ENCODE results near the gene FCER1G.
"Not testable (repeated sequence)": the region's sequence is repeated elsewhere in the genome, so short reads cannot be mapped to it uniquely, and the experiment has no call there.

The FCER1G gene

DNA sequence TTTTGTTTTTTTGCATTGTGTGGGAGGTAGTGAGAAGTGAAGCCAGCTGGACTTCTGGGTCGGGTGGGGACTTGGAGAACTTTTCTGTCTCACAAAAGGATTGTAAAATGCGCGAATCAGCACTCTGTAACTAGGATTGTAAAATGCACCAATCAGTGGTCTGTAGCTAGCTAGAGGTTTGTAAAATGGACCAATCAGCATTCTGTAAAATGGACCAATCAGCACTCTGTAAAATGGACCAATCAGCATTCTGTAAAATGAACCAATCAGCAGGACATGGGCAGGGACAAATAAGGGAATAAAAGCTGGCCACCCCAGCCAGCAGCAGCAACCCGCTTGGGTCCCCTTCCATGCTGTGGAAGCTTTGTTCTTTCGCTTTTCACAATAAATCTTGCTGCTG is 35.0 kb downstream of the FCER1G start:
- not testable (repeated sequence) for H3K4me3 Mint-ChIP-seq

DNA sequence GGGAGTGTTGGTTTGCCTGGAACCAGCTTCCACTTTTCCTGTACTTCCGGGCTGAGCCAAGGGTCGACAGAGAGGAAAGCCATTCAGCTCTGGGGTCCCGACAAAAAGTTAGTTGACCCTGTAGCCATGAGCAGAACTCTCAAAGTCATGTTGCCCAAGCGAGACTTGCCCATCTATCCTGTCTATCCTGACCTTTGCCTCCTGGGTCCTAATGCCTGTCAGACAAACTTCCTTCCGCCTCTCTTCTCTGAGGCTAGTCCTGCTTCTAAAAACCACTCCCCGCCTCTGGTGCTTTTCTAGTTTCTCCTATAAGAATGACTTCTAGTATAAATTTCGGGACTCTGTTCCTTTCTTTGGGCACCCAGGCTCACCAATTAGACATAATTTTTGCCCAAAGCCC is 35.7 kb downstream of the FCER1G start:
- H3K27ac Mint-ChIP-seq, result no peak overlapping the region
- H3K27me3 Mint-ChIP-seq (ENCODE audit: low read depth), result peaks cover 2% of the 10 kb centered on the region
- H3K4me1 Mint-ChIP-seq (ENCODE audit: low read depth), result no peaks in the 10 kb centered on the region
- no peaks in the 10 kb centered on the region for H3K36me3 Mint-ChIP-seq (ENCODE audit: low read depth)
- no peak overlapping the region for H3K4me3 Mint-ChIP-seq
- no peak for DNase-seq (ENCODE audit: low spot score)
- H3K9me3 Mint-ChIP-seq, result peaks cover 5% of the 10 kb centered on the region

More for the DNA sequence above, 35.0 kb downstream of the FCER1G start:
- H3K4me1 Mint-ChIP-seq (ENCODE audit: low read depth); DNase-seq (ENCODE audit: low spot score); H3K27me3 Mint-ChIP-seq (ENCODE audit: low read depth); H3K36me3 Mint-ChIP-seq (ENCODE audit: low read depth); H3K27ac Mint-ChIP-seq; H3K9me3 Mint-ChIP-seq: not testable (repeated sequence)

DNA sequence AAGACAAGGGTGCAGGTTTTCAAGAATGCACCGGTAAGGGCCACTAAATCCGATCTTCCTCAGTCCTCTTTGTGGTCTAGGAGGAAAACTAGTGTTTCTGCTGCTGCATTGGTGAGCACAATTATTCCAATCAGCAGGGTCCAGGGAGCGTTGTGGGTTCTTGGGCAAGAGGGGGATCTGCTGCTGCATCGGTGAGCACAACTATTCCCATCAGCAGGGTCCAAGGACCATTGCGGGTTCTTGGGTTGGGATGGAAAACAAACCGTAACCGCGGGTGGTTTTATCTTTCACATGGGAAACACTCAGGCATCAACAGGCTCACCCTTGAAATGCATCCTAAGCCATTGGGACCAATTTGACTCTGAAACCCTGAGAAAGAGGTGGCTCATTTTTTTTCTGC is 36.5 kb downstream of the FCER1G start:
- H3K36me3 Mint-ChIP-seq (ENCODE audit: low read depth), result peaks cover 1% of the 10 kb centered on the region
- DNase-seq (ENCODE audit: low spot score), result no peak
- H3K9me3 Mint-ChIP-seq, result peaks cover 12% of the 10 kb centered on the region
- H3K27me3 Mint-ChIP-seq (ENCODE audit: low read depth), result peaks cover 2% of the 10 kb centered on the region
- no peaks in the 10 kb centered on the region for H3K4me1 Mint-ChIP-seq (ENCODE audit: low read depth)
- no peak overlapping the region for H3K27ac Mint-ChIP-seq
- H3K4me3 Mint-ChIP-seq, result no peak overlapping the region

DNA sequence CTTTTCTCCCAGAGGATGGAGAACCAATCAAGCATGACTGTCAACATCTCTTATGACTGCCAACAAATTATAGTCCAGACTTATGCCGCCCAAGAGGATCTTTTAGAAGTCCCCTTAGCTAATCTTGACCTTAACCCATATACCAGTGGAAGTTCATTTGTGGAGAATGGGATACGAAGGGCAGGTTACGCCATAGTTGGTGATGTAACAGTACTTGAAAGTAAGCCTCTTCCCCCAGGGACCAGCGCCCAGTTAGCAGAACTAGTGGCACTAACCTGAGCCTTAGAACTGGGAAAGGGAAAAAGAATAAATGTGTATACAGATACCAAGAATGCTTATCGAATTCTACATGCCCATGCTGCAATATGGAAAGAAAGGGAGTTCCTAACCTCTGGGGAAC is 40.2 kb downstream of the FCER1G start:
- H3K4me3 Mint-ChIP-seq; H3K36me3 Mint-ChIP-seq (ENCODE audit: low read depth); H3K27ac Mint-ChIP-seq; DNase-seq (ENCODE audit: low spot score); H3K4me1 Mint-ChIP-seq (ENCODE audit: low read depth): not testable (repeated sequence)
- Mint-ChIP-seq H3K9me3 (peaks cover 26% of the 10 kb centered on the region), H3K27me3 (ENCODE audit: low read depth) (peaks cover 31% of the 10 kb centered on the region)

DNA sequence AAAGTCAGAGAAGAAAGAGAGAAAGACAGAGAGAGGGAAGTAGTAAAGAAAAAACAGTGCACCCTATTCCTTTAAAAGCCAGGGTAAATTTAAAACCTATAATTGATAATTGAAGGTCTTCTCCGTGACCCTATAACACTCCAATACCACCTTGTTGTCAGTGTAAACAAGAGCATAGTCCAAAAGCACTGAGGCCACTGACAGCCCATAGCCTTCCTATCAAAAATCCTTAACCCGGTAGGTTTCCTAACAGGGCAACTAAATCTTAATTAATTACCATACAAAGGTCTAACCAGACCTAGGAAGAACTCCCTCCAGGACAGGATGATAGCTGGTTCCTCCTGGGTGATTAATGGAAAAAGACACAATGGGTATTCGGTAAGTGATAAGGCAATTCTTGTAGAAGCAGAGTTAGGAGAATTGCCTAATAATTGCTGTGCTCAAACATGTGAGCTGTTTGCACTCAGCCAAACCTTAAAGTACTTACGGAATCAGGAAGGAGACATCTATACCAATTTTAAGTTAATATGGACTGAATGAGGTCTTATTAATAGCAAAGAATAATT is 40.9 kb downstream of the FCER1G start:
- not testable (repeated sequence) for H3K4me3 Mint-ChIP-seq; H3K36me3 Mint-ChIP-seq (ENCODE audit: low read depth); H3K4me1 Mint-ChIP-seq (ENCODE audit: low read depth); DNase-seq (ENCODE audit: low spot score); H3K27ac Mint-ChIP-seq
- H3K9me3 Mint-ChIP-seq, result peaks cover 26% of the 10 kb centered on the region
- H3K27me3 Mint-ChIP-seq (ENCODE audit: low read depth), result peaks cover 38% of the 10 kb centered on the region

DNA sequence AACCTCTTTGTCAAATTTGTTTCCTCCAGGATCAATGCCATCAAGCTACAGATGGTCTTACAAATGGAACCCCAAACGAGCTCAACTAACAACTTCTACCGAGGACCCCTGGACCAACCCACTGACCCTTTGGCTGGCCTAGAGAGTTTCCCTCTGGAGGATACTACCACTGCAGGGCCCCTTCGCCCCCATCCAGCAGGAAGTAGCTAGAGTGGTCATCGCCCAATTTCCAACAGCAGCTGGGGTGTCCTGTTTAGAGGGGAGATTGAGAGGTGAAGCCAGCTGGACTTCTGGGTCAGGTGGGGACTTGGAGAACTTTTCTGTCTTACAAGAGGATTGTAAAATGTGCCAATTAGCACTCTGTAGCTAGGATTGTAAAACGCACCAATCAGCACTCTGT is 42.0 kb downstream of the FCER1G start:
- not testable (repeated sequence) for H3K27ac Mint-ChIP-seq; H3K36me3 Mint-ChIP-seq (ENCODE audit: low read depth); H3K4me1 Mint-ChIP-seq (ENCODE audit: low read depth); H3K4me3 Mint-ChIP-seq; DNase-seq (ENCODE audit: low spot score)
- Mint-ChIP-seq H3K9me3 (peaks cover 26% of the 10 kb centered on the region), H3K27me3 (ENCODE audit: low read depth) (peaks cover 46% of the 10 kb centered on the region)

DNA sequence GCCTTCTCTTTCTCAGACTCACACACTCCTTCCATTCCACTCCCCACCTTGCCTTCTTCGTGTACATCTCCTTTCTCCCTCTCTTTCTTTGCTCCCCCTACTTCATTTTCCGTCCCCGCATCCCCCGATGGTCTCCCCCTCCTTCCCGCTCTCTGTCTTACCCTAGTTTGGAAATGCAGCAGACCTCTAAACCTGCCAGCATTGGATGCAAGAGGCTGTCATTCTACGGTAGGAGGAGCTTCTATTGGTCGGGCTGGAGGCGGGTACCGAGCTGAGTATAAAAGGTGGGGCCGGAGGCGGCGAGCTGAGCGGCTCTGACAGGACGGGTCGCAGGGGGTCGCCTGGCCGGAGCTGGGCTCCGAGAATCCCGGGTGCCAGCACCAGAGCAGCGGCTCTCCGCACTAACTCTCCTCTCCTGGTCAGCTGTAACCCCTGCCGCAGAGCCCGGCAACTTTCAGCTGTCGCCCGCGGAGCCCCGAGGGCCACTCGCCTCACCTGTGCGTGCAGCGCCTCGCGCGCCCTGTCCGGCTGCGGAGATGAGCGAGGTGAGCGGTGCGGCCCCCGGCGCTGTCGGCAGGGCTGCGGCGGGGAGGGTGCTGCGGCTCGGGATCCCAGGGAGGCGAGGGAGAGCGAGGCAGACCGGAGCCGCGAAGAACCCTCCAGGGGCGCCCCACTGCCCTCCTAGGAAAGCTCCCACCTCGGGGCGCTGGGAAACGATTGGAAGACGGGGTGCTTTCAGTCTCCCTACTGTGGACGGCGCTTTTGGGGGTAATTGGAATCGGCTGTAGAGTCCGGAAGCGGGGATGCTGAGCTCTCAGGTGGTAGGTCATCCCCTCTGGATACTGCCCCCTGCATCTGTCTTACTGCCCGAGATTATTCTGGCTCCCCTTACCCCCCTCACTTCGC is 43.6 kb downstream of the FCER1G start, which contains the start of gene PCP4L1:
PCP4L1 (plus strand) TSS at position 307 of the 906 bp plus-strand sequence; CDS start at position 537, 230 bp downstream.
- H3K27ac Mint-ChIP-seq, result no peak within 1 kb of the TSS
- H3K36me3 Mint-ChIP-seq (ENCODE audit: low read depth), result peaks cover 5% of the 10 kb centered on the region
- peaks cover 49% of the 10 kb centered on the region for H3K27me3 Mint-ChIP-seq (ENCODE audit: low read depth)
- peak within 1 kb of the TSS; percentile 67 for H3K4me3 Mint-ChIP-seq
- peaks cover 6% of the 10 kb centered on the region for H3K4me1 Mint-ChIP-seq (ENCODE audit: low read depth)
- peak; percentile 17 for DNase-seq (ENCODE audit: low spot score)
- H3K9me3 Mint-ChIP-seq, result peaks cover 26% of the 10 kb centered on the region

DNA sequence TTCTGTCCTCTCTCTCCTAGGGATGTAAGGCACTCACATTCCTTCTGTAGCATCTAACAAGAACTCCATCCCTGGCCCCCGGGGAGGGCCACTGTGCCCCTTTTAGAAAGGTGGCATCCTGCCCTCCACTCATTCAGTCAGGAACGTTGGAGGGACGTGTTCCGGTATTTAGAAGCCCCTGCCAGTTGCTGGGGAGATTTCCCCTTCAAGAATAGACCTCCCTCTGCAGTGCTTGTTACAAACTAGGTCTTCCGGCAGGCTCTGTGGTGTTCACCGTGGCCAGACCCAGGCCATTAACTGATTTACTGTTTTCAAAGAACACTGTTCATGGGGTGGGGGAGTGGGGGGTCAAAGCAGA is 44.2 kb downstream of the FCER1G start:
- Mint-ChIP-seq H3K27ac (no peak overlapping the region), H3K27me3 (ENCODE audit: low read depth) (peaks cover 49% of the 10 kb centered on the region), H3K4me1 (ENCODE audit: low read depth) (peaks cover 6% of the 10 kb centered on the region), H3K4me3 (peak overlapping the region; percentile 67), H3K9me3 (peaks cover 26% of the 10 kb centered on the region), H3K36me3 (ENCODE audit: low read depth) (peaks cover 5% of the 10 kb centered on the region)
- no peak for DNase-seq (ENCODE audit: low spot score)

DNA sequence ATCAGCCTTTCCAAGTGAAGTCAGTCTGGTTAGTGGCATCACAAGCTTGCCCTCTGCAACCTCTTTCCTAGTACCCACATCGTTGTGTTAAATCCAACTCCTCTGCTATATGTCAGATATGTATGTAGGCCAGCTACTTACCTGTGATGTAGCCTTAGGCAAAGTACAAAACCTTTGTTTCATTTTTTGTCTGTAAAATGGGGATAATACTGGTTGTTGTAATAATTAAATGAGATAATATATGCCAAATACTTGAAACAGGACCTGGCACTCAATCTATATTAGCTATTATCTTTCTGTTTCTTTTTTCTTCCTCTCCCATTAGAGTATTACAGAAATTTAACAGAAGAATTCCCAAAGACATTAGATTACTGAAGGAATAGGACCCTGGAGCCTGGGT is 44.7 kb downstream of the FCER1G start:
- DNase-seq (ENCODE audit: low spot score), result no peak
- Mint-ChIP-seq H3K27ac (no peak overlapping the region), H3K4me3 (no peak overlapping the region), H3K9me3 (peaks cover 26% of the 10 kb centered on the region), H3K4me1 (ENCODE audit: low read depth) (peaks cover 6% of the 10 kb centered on the region), H3K36me3 (ENCODE audit: low read depth) (peaks cover 5% of the 10 kb centered on the region), H3K27me3 (ENCODE audit: low read depth) (peaks cover 49% of the 10 kb centered on the region)

DNA sequence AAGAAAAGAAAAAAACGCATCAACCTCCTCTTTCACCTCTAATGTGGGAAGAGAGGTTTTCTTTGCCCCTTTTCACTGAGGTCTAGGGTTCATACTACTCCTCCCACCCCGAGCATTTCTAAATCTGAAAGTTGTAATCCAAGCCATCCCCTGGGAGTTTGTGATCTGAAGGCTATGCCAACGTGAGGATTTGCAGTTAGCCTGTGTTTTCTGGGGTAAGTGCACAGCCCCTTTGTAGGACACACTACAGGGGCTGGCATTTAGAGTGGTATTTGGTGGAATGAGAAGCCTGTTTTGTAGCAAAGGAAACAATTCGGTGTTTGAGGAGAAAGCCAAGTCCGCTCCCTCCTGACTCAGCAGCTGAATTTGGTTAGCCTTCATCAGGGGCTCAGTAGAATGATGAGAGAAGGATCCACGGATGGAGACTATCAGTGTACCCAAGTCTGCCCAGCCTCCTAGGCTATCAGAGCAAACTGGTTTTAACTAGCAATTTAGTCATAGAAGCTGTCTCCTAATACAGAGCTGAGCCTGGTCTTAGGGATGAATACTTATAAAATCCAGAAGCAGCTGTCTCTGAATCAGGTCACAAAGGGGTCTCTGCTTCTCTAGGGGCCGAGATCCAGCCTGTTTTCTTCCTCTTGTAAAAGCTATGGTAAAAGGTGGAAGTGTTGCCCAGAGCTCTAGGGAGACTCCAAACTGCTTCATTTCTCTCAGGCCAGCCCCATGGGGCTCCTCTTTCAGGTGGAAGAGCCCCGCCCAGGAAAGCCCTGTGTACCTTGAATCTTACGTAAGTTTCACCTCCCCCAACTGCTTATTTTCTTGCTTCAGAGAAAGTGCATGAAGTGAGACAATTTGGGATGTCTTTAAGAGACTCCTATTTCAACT is 45.5 kb downstream of the FCER1G start:
- no peak overlapping the region for H3K27ac Mint-ChIP-seq
- H3K27me3 Mint-ChIP-seq (ENCODE audit: low read depth), result peaks cover 49% of the 10 kb centered on the region
- peaks cover 5% of the 10 kb centered on the region for H3K36me3 Mint-ChIP-seq (ENCODE audit: low read depth)
- DNase-seq (ENCODE audit: low spot score), result no peak
- H3K9me3 Mint-ChIP-seq, result peaks cover 23% of the 10 kb centered on the region
- no peak overlapping the region for H3K4me3 Mint-ChIP-seq
- peaks cover 6% of the 10 kb centered on the region for H3K4me1 Mint-ChIP-seq (ENCODE audit: low read depth)

DNA sequence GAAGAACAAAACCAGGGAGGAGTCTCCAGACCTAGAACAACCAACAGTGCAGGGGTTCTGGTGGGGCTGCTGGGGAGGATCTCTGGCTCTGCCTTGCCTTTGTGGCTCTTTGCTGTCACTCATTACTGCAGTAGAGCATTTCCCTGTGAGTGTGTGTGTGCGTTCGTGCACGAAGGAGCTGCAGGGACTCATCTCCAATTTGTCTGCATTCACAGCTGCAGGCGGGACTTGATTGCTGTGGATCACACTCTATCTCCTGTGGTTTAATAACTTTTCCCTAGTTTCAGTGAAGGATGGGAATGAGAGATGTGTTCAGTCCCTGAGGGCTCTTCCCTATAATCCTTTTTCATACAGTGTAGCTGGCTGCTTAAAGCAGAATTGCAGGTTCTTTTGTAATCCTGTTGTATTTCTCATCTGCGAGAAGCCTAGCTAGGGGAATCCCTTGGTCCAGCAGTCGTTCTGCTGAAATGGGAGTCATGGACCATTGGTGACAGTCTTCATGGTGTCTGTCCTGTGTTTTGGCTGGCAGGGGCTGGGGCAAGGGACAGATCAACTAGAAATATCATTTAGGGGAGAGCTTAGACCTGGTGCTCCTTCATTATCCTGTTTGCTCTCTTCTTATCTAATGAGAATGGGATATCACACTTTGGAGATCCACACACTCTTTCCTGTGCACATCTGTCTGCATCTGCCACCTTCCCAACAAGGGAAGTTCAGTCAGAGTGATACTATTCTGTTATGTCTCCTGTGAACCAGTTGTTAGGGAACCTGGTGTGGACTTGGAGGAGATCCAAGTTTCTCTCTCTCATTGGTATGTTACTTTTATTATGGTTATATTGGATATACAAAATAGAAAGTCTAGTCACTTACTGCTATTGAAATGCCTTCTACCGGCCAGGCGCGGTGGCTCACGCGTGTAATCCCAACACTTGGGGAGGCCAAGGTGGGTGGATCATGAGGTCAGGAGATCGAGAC is 46.5 kb downstream of the FCER1G start:
- no peak overlapping the region for H3K27ac Mint-ChIP-seq
- peaks cover 4% of the 10 kb centered on the region for H3K36me3 Mint-ChIP-seq (ENCODE audit: low read depth)
- H3K4me3 Mint-ChIP-seq, result no peak overlapping the region
- H3K4me1 Mint-ChIP-seq (ENCODE audit: low read depth), result peaks cover 6% of the 10 kb centered on the region
- H3K27me3 Mint-ChIP-seq (ENCODE audit: low read depth), result peaks cover 49% of the 10 kb centered on the region
- H3K9me3 Mint-ChIP-seq, result peaks cover 14% of the 10 kb centered on the region
- no peak for DNase-seq (ENCODE audit: low spot score)

DNA sequence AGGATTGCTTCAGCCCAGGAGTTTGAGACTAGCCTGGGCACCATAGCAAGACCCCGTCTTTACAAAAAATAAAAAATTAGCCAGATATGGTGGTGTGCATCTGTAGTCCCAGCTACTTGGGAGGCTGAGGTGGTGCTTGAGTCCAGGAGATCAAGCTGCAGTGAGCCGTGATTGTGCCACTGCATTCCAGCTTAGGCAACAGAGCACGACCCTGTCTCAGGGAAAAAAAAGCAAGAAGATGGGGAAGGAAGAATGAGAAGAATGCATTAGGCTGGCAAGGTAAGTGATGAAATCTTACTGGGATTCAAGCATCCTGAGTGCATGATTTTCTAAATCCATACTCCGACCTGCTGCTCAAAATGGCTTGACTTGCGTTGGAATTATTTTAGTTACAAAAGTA is 50.2 kb downstream of the FCER1G start:
- no peaks in the 10 kb centered on the region for H3K36me3 Mint-ChIP-seq (ENCODE audit: low read depth)
- H3K9me3 Mint-ChIP-seq, result no peaks in the 10 kb centered on the region
- H3K4me3 Mint-ChIP-seq, result no peak overlapping the region
- DNase-seq (ENCODE audit: low spot score), result no peak
- H3K4me1 Mint-ChIP-seq (ENCODE audit: low read depth), result peaks cover 3% of the 10 kb centered on the region
- H3K27me3 Mint-ChIP-seq (ENCODE audit: low read depth), result peaks cover 23% of the 10 kb centered on the region
- no peak overlapping the region for H3K27ac Mint-ChIP-seq

DNA sequence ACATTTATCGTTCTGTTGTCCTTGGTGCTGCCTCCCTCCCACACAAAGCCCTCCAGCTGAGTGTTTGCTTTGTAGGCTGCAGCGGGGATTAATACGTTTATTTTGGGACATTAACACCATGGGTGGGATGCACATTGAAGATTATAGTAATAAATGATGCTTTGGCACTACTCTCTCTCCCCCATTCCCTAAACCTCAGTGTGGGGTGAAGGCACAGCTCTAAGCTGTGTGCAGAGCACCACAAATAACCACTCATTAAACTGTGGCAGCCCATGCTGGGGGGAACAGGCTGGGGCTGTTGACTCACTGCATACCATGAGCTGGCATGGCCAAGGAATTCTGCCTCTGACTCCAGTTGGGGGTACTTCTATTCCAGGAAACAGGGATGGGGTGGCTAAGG is 51.1 kb downstream of the FCER1G start:
- Mint-ChIP-seq H3K4me3 (no peak overlapping the region), H3K36me3 (ENCODE audit: low read depth) (no peaks in the 10 kb centered on the region), H3K27me3 (ENCODE audit: low read depth) (peaks cover 15% of the 10 kb centered on the region), H3K9me3 (no peaks in the 10 kb centered on the region), H3K4me1 (ENCODE audit: low read depth) (peaks cover 3% of the 10 kb centered on the region), H3K27ac (no peak overlapping the region)
- no peak for DNase-seq (ENCODE audit: low spot score)

All from T-helper 2 cell treated with Interferon-gamma antibody and Interleukin-4, amounts not matched to agents 5 μg/mL and 100 μg/mL, for 36 hours (primary cell).